GM18858 (cell line): ENCODE results near the gene TRNP1.

Experiments used
- ATAC-seq: cut with Tn5 transposase; IDR thresholded peaks from one replicate; pipeline ENCODE4 v1.9.1; 2021; ENCODE audit not compliant: unreplicated experiment

TRNP1 gene

DNA sequence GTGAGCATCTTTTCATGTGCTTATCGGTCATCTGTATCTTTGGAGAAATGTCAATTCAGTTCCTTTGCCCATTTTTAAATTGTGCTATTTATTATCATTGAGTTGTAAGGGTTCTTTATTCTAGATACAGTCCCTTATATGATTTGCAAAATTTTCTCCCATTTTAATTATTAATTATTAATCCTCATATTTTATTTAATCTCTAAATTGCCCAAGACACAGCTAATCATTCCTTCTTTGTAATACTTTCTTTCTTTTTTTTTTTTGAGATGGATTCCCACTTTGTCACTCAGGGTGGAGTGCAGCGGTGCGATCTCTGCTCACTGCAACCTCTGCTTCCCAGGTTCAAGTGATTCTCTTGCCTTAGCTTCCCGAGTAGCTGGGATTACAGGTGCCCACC, 32.2 kb downstream of the TRNP1 start:
- ATAC-seq: no peak

DNA sequence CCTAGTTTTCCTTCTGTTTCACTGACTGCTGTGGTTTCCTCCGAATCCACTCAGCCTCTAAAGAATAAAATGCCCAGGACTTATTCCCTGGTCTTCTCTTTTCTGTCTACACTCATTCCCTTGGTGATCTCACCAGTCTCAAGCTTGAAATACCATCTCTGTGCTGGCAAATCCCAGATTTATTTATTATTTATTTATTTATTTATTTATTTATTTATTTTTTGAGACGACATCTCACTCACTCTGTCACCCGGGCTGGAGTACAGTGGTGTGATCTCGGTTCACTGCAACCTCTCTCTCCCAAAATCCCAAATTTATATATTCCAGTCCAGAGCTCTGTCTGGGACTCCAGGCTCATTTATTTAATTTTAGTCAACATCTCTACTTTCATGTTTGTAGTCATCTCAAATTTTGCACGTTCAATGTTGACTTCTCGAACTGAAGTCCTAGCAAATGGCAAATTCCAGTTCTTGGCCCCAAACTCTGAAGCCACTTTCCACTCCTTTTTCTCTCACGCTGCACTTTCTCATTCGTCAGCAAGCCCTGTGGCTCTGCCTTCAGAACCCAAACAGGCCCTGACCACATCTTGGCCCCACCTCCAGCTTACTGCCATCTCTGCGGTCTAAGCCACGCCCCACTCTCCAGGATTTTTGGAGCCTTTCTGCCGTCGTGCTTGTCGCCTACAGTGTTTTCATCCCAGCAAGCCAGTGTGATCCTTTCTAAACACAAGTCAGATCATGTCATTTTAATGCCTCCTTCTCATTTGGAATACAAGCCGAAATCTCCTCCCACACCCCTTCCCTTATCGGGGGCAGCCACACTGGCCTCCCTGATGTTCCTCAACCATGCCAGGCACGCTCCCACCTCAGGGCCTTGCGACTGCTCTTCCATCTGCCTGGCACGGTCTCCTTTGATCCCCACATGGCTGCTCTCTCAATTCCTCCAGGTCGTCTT, 33.4 kb downstream of the TRNP1 start:
- ATAC-seq: no peak

DNA sequence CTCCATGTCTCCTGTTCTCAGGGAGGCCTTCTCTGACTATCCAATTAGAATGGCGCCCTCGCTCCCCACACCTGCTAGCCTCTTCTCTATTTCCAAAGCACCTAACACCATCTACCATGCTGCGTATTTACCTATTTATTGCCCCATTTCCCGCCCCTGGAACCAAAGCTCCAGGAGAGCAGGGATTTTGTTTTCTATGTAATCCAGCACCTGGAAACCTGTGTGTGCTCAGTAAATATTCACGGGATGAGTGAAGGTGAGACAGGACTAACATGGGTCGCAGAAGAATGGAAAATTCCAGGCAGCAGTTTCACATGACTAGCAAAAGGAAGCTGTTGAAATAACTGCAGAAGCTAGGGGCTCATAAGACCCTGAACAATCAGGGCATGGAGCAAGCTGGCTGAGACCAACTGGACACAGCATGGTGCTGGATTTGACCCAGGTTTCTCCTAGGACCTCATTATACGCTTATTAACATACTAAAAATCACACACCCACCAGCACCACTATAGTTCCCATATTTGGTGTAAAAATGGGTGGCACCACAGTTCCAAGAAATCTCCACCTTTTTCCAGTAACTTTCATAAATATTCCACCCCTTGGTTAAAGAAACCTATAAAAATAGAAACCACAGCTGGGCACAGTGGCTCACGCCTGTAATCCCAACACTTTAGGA, 34.2 kb downstream of the TRNP1 start:
- no peak for ATAC-seq

DNA sequence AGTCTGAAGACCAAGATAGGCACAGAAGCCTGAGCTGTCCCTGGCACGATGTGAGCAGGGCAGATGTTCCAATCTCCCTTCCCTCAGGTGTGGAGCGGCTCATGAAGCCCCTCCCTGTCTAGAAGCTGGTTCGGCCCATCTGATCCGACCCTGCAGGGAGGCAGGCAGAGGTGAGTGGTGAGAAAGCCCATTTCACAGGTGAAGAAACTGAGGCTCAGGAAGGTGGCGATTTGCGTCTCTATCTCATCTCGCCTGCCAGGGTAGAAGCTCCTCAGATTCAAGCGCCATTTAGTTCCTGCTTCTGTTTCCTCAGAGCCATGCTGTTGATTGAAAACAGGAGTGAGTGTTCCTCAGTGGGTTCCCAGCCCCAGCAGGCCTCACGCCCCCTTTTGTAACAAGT, 36.0 kb downstream of the TRNP1 start:
- ATAC-seq: no peak

DNA sequence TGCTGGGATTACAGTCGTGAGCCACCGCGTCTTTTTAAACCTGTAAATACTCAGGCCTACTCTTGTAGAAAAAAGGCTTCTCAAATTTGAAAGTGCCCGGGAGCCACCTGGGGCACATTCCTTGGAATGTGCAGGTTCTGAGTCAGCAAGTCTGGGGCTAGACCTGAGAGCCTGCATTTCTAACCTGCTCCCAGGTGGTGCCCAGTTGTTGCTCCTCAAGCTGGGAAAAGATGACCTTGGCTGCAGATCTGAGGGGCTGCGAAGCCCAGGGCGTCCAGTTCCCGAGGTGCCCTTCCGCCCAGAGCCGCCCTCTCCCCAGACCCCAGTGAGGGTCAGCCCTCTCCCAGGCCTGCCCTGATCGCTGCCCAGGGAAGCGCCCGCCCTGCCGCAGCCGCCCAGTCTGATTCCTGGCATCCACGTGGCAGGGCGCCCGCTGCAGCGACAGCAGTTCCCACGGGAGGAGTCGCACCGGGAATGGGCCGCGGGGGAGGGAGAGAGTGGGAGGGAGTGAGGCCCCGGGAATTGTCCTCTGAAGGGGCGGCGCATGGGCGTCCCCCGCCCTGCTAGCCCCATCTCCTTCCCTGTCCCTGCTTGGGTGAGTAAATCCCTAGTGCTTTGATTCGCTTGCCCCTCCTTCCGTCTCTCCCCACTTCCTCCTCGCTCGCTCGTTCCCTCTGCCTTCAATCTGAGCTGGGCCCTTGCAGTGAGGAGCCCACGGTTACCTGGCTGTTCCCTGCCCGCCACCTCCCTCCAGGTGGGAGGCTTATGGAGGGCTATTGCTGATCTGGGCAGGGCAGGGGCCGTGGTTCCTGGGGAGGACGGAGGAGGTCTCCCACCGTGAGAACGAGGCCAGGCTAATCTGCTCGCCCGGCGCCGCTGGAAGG, 38.0 kb downstream of the TRNP1 start:
- no peak for ATAC-seq

DNA sequence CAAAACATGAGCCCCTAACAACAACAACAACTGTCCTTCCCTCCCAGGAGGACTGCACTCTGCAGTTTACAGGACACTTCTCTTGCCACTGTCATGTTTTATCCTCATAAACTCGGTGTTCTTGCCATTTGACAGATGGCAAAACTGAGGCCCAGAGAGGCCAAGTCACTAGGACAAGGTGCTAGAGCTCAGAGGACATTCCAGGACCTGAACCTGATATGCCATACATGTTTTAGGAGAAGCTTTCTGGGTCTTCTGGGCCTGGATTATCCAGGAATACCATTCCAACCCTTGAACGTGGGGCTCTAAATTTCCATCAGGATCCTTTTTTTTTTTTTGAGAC, 38.6 kb downstream of the TRNP1 start:
- ATAC-seq: no peak

DNA sequence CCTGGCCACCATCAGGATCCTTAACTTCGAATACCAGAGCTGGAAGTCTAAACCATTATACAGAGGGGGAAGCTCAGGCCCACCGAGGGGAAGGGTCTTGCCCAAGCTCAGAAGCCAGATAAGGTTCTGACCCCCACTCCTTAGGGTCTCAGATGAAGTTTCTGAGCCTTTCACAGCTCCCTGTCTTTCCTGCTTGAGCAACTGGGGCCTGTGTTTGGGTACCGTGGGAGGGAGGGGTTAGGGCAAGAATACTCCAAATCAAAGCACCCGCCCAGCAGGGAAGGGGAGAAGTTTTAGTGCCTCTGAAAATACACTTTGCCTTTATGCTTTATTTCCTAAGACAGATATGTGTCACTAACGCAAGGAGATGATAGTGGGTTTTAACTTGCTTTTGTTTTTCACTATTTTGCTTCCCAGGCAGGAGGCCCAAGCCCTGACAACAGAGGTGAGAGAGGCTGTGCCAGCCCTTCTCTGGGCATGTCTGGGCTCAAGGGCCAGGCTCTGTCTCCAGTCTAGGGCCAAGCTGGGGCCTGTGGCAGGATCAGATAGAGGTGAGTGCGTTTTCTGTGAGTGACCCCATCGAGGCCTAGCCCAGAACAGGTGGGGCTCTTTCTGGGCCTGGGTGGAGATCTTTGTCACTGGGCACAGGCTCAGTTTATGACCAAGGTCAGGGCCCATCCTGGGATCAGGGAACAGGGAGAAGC, 39.7 kb downstream of the TRNP1 start:
- ATAC-seq: no peak

DNA sequence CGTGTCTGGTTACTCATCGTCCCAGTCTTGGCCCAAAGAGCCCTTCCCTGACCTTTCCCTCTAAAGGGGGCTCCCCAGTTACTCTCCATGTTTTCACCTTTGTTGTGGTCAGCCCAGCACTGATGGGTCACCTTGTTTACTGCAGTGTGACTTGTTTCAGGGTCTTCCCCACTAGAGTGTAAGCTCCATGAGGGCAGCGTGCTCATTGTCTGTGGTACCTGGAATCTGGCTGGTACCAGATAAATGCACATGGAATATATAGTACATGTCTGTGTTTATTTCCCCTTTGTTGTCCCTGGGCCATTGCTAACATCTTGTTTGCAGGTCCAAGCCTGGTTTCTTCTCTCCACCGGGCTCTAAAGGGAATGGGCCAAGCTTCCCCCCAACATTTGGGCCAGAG, 41.9 kb downstream of the TRNP1 start:
- ATAC-seq: no peak

DNA sequence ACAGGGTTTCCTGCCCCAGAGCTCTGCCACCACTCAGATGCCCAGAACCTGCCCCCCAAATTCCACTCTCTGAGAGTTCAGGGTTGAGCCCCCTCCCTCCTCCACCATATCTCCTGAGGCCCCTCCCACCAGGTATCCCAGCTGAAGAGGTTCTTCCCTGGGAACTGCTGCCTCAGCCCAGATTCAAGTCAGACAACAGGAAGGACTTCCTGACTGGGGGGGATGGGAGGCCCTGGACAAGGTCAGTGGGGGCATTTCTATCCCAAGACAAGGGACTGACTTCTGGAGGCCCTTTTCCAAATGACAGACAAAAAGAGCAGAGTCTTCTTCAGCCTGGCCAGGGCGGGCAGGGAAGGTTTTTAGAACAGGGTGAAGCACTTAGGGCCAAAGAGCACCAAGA, 43.2 kb downstream of the TRNP1 start:
- ATAC-seq: no peak

DNA sequence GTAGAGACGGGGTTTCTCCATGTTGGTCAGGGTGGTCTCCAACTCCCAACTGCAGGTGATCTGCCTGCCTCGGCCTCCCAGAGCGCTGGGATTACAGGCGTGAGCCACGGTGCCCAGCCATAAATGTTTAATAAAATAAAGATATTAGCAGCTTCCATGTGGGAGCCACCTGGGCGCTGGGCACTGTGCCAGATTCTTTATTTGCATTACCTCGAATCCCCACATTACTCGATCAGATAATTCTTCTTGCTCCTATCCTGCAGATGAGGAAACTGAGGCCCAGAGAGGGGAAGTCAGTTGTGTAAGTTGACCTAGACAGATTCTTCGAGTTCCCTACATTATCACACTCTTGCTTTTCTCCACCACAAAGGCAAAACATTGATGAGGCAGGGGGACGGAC, 44.0 kb downstream of the TRNP1 start:
- ATAC-seq: no peak

DNA sequence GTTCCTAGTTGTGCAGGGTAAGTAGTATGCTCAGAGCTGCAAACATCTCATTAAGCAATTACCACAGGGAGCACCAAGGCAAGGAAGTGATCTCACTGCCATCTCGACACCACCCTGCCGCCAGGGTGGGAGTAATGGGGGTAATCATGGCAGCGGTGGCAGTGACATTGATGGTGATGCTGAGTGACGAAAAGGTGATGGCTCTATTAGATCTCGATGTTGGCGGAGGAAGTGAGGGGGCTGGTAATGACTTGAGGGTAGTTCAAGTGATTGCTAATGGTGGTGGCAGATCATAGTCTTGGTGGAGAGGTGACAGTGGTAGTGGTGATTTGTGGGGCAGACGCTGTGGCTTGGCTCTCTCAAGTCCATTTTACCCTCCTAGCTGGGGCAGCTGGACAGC, 44.5 kb downstream of the TRNP1 start:
- no peak for ATAC-seq

DNA sequence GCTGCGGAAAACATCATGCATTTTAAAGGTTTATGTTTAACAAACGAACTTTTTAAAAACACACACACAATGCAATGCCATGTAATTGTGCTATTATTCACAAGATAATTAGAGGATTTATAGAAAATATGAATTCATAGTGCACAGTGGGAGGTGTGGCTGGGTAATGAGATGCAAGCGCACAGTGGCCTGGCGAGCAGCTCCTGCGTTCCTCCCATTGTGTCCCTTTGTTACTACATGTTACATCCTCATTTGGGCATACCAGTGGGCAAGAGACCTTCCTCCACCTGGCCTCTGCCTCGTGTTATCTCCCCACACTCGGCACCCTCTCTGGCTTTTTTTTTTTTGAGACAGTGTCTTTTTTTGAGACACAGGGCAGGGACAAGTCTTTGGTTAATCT, 49.2 kb downstream of the TRNP1 start:
- no peak for ATAC-seq

DNA sequence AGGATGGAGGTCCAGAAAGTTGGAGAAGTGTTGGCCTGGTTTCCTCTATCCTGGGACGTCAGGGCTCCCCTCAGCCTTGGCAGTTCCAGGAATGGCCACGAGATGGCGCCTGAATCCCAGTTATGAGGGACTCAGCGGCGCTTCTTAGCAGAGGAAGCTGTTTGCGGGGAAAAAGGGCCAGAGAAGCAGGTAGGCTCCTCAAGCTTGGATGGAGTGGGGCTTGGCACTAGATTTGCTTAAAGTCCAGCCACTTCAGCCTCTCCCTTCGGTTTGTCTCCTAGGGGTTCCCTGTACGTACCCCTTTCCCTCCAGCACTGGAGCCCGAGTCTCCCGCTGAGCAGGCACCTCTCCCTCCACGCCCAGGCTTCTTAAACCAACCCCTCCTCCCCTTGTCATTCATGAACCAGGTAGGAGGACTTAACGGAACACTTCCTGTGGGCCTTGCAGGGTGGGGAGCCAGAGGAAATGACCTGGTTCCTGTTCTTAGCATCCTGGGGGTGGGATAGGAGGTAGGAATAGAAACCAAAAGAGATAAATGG, 51.2 kb downstream of the TRNP1 start:
- ATAC-seq: no peak

DNA sequence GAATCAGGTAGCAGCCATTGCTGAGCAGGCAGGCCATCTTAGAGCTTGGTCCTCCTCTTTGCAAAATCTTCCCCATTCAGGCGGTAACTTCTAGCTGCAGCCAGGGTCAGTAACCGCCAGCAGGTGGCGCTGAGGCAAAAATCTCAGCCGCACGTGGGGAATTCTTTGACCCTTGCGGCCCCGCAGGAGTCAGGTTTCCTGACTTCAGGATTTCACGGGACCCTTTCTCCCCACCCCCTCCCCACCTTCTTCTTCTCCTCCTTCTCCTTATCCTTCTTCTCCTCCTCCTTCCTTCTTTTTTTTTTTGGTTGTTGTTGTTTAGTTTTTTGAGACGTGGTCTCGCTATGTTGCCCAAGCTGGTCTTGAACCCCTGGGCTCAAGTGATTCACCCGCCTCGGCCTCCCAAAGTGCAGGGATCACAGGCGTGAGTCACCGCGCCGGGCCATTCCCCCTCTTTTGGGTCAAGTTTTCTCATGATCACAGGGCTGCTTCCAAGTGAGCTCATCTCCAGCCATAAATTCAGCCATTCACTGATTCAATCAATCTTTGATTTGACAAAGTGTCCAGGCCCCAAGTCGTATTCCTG, 52.6 kb downstream of the TRNP1 start:
- no peak for ATAC-seq

DNA sequence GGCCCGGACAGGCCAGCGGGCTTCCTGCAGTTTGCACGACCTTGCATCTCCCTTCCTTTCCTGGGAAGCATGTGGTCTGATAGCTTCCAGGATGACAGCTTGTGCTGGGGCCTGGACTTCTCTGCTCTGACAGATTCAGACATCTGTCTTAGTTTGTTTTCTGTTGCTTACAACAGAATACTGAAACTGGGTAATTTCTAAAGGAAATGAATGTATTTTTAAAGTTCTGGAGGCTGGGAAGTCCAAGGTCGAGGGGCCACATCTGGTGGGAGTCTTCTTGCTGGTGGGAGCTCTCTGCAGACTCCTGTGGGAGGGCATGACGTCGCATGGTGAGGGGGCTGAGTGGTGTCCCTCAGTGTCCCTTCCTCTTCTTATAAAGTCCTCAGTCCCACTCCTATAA, 54.4 kb downstream of the TRNP1 start:
- no peak for ATAC-seq

DNA sequence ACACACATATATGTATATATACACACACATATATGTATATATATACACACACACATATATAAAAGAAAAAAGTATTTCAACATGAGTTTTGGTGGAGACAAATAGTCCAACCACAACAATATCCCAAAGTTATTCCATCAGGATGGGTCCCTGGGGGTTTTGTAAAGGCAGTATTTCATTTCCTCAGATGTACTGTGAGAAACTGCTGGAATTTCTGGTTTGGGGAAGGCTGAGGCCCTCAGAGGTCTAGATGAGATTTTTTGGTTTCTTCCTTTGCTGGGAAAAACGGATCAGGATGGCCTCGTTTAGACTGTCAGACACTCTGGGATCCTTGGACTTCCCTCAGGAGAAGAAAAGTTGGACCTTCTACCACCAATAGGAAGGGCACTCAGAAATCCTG, 55.6 kb downstream of the TRNP1 start:
- no peak for ATAC-seq

DNA sequence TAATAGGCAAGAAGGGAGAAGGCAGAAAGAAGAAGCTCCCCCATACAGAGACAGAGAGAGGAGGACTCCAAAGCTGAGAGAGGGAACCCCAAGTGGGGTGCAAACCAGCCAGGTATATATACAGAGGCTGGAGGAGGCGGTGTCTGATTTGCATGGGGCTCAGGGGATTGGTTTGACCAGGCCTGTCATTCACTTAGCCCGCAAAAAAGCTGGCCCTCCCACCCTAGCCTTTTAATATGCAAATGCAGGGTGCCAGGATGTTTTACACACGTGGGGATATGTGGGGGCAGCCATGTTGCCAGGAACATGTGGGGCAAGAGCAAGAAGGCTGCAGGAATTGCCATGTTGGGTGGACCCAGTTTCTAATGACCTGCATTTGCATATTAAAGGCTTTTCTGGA, 56.1 kb downstream of the TRNP1 start:
- no peak for ATAC-seq
